RPMI7951 (cell line): ENCODE results near the gene ADCY4. TPM values are rescaled to one million over a fixed set of nuclear protein-coding genes. Genes with fewer than 3 reads are reported as not detected.

ENCODE experiments used
- DNase-seq: peaks from one replicate; pipeline ENCODE4 v3.0.0-alpha.2; 2012; ENCODE audit warnings: low read depth
- total RNA-seq: library from RNA; depleted of rRNA; stranded (reverse); fragments of >200 nt; shearing (Covaris generic); gene quantifications from 2 replicates; pipeline ENCODE4 v1.2.3, GENCODE V29; 2014

ADCY4 gene
- total RNA-seq, 1 experiment from 2014 or later = not detected

- DNase-seq = peak; percentile 93
Measured at GRCh38 chr14:24298892-24299254, 36.0 kb downstream of the ADCY4 start.

DNA sequence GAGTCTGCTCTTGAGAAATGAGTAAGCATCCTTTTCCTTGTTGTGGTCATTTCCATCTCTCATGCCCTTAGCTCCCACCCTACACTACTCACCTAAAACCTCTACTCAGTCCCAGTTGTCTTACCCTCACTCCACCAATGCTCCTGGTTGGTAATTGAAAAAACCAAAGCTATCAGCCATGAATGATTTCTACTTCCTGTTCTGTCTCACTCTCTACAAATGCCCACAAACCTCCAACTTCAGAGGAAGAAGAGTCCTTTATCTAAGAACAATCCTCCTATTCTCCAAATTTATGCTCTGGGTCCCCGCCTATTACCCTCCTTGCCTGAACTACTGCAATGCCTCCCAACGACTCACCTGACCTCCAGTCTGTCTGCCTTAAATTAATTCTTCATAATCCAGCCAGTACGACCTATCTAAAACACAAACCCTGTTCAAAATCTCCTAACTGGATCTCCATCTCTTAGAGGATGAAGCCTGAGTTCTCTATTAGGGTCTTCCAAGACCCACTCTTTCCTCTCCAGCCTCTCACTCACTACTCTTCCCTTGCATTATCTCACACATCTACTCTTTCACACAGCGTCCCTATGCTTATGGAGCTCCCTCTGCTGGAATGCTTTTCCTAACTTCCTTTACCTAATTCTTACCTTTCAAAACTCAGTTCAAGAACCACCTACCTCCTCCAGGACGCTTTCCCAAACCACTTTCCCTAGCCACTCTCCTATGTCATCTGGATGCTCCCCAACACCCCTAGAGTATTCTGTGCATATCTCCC is 37.5 kb downstream of the ADCY4 start:
- DNase-seq = no peak

- peak; percentile 86 for DNase-seq
Measured at GRCh38 chr14:24296341-24297157, 38.3 kb downstream of the ADCY4 start.

DNA sequence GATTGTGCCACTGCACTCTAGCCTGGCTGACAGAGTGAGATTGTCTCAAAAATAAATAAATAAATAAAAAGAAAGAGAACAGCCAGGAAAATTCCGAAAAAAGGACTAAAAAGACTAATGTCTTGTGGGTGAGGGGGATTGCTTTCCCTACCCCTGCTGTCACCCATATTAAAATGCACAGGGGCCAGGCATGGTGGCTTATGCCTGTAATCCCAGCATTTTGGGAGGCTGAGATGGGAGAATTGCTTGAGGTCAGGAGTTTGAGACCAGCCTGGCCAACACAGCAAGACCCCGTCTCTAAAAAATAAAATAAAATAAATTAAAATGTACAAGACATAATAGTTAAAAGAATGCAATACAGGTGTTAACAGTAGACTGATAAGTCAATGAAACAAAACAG is 41.3 kb downstream of the ADCY4 start:
- DNase-seq = no peak

DNA sequence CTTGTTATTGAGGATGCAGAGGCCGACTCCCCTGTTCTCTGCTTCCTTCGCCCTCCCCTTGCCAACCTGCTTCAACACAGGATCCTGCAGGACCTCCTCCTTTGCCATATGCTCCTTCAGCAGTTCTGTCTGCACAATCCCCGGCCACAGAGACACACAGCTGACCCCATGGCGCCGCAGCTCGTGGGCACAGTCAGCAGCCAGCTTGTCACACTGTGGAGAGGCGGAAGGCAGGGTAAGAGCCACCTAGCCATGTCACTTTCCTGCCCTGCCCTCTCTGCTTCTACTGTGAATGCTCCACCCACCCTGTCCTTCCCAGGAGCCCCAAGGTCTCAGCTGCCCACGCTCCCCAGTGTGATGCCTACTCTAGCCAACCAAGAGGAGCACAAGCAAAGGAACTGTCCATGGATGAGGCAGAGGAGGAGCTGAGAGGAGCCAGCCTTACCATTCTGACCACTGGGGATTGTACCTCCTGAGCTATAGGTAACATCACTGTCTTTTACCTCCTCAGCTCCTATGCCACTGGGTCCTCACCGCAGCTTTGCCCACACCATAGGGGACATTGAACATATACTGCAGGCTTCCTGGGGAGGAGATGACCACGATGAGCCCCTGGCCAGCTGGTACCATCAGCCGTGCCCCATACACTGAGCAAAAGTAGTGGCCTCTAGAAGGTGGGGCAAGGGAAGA is 42.6 kb downstream of the ADCY4 start:
- DNase-seq = no peak

GRCh38 chr14:24291446-24292117 is 43.3 kb downstream of the ADCY4 start:
- no peak for DNase-seq

DNA sequence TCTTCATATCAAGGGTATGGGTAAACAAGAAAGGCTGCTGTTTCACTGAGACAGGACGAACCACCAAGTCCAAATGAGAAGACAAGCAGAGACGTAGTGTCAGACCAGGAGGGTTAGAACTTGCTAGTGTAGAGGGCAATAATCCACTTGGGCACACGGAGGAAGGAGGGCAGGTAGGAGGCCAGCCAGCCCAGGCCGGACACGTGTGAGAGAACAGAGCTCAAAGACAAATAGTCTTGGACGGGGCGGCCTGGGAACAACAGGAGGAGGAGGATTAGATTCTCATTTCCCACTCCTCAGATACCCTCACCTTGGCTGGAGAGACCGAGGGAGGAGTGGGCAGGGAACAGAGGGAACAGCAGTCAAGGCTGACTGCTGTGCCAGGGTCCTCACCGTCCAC is 44.1 kb downstream of the ADCY4 start:
- no peak for DNase-seq

DNA sequence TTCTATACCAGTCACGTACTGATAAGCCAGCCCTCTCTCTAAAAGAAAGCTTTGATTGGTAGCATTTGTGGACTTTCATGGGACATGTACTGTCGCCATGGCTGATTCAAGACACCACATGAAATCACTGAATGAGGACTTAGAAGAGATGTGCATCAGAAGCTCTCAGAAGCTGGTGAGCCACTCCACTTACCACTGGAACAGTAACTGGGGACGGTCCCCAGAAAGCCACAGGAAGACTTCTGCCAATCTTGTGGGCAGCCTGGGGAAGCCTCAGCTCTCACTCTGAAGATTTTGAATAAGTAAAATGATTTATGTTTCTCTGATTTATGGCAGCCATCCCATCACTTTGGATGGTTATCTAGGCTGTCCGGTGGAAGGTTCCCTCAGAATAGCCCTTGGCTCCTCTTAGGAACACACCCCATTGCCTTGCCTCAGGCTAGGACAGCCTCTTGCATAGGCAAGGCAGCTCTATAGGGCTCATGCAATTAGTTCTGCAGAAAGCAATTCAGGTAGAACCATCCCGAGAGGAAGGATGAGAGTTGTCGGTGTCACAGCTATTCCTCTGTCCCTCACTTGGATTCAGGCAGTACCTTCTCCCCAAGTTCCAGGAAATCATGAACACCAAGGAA is 45.1 kb downstream of the ADCY4 start:
- no peak for DNase-seq

- no peak for DNase-seq
Measured at GRCh38 chr14:24286996-24287395, 47.9 kb downstream of the ADCY4 start.

GRCh38 chr14:24285351-24285750 is 49.5 kb downstream of the ADCY4 start:
- DNase-seq = no peak

- DNase-seq = no peak
Measured at GRCh38 chr14:24284501-24285035, 50.3 kb downstream of the ADCY4 start.

DNA sequence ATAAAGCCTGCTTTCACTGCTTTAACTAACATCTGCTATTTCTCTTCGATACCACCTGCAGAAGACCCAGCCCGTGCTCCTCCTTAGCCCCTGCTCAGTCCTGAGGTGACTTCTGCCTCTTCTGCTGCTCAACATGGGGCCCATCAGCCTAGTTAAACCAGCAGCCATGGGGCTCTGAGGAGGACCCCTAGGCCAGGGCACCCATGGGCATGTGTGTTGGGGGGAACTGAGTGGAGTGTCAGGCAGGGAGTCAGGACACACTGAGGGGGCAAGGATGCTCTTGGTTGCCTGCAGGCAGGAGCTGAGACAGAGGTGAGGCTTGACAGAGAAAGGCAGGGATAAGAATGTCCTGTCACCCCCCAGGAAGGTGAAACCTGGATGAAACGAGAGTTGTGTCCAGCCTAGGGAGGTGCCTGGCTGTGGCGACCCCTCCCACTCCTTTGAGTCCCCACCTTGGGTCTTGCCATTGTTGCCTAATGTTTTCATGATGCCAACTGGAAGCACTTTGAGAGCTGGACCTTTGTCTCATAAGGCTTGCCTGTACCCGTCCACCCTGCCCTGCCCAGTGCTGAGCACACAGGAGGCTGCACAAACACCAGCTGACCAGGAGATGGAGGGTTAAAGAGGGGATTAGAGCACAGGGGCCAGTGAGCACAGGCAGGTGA is 50.9 kb downstream of the ADCY4 start:
- no peak for DNase-seq

DNA sequence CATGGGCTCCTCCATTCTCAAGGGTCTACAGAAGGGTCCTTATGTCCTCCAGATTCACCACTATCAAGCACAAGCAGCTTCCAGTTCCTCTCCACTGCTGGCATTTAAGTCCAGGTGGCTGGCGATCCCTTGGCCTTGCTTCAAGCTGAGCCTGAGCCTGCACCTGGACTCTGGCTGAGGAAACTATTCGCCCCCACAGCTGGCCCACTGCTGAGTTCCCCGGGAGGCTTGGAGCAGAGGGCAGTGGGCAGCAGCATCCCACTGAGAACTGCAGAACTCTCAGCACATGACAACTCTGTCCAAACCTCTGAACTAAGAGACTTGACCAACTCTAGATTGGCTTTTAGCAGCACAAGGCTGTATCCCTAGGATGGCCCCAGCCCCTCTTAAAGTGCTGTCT is 52.1 kb downstream of the ADCY4 start:
- no peak for DNase-seq

- DNase-seq = no peak
Measured at GRCh38 chr14:24281636-24282035, 53.2 kb downstream of the ADCY4 start.

GRCh38 chr14:24280797-24281460 is 53.9 kb downstream of the ADCY4 start:
- DNase-seq = no peak

GRCh38 chr14:24279301-24280186 is 55.3 kb downstream of the ADCY4 start:
- DNase-seq = peak; percentile 30

DNA sequence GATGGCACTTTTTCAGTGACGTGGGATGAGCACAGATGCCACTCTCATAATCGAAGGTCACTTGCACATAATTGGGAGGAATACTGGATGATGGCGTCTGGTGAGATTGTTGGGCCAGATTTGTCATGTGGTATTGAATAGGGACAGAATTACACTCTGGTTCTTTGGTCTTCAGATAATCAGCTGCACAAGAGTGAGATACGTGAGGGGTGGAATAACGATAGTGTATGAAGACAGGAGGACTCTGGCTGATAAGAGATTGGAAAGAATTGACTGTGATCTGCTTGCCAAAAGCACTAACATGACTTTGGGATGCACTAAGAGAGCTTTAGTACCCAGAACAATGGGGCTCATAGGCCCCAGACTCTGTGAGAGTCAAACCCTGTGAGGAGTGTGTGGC is 56.4 kb downstream of the ADCY4 start:
- no peak for DNase-seq

DNA sequence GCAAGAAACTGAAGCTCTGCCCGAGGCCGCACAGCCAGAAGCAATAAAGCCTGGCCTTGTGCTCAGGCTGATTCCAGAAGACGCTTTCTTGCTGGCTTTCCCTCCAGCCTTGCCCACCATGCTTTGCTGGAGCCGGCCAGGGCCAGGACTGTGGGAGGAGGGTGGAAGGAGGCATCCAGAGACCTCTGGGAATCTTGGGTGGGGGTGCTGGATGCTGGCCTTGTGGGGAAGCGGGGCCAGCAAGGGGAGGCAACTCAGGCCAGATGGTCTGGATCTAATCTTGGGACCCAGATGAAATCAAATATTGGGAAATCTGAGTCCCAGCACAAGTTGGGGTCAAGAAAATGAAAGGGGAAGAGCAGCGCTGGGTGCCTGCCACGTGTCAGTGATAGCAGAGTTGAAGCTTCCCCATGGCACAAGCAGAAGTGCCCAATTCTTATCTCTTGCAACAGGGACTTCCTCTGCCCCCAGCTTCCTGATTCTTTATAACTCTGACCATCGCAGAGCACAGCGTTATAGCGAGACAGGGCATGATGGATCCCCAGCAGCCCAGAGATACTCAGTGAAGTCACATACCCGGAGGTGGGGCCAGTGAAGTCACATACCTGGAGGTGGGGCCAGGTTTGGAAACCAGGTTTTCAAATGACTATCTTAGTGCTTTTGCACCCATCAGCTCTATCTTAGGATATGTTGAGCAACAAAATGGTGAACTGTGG is 57.1 kb downstream of the ADCY4 start:
- no peak for DNase-seq
